Stimulated activated CD8-positive, alpha-beta memory T cell treated with anti-CD3 and anti-CD28 coated beads, Interleukin-12 subunit alpha, Interleukin-12 subunit beta, amount 100 ng/mL, for 1 hour (primary cell): ENCODE measurements around the gene PYROXD2.

Experiments used
- DNase-seq: peaks from one replicate; pipeline ENCODE4 v3.0.0-alpha.2; 2020; ENCODE audit warnings: low read depth

Gene PYROXD2

DNA sequence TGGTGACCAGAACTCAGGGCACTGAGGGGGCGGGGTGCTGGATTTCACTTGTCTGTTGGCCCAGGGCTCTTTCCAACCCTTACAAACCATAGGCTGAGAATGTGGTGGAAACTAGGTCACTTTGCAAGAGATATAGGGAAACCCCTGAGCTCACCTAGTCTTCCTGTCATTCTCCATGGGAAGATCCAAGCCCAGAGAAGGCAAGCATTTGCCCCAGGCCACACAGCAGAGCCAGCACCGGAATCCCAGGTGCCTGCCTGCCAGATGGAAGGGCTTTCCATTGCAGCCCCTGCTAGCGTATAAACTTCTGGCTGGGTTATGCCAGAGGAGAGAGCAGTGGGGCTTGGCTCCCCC lies 427 bp downstream of the PYROXD2 start:
- DNase-seq: no peak

DNA sequence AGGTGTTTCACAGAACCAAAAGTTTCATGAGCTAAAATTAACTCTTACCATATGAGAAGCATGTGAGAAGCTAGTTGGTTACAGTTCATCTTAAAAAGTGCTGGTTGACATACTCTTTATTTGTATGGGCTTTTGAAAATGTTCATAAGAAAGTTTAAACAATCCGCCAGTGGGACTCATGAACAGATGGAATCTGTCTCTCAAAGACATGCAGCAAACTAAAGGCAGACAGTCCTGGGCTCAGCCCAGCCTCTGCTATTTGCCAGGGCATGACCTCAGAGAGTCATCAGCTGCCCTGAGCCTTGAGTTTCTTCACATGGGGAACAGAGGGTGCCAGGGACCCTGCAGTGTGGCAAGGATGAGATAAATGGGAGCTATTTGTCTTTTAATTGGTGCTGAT lies 3.2 kb downstream of the PYROXD2 start:
- no peak for DNase-seq

DNA sequence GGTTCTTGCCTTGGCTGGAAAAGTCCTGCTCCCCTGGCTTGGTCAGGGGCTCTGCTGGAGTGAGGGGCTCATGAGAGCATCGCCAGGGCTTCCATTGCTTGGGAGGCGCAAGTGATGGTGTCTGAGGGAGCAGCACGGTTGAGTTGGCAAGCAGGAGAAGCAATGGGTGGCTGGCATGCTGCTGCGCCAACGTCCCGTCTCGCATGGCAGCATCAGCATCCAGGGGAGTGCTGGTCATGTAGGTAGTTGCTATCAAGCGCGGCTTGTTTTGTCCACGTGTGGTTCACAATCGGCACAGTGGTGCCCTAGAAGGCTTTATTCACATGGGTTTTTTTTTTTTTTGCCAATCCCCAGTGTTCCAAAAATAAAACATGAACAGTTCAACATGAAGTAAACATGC lies 3.8 kb downstream of the PYROXD2 start:
- no peak for DNase-seq

DNA sequence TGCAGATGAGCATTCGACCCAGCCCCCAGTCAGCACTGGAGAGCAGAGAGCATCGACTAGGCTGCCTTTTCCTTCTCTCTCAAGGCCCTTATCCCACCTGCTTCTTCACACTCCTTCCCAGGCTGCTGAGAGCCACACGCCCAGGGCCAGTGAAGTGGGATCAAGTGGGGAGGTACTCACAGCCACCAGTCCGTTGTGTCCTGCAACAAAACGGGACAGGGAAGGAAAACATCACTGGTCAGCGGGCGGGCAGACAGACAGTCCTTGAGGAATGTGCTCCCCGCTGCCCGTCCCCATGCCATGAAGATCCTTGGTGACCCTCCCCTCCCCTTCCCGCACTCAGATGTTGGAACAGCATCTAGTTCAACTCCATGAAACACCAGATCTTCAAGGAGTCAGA lies 4.2 kb downstream of the PYROXD2 start:
- no peak for DNase-seq

DNA sequence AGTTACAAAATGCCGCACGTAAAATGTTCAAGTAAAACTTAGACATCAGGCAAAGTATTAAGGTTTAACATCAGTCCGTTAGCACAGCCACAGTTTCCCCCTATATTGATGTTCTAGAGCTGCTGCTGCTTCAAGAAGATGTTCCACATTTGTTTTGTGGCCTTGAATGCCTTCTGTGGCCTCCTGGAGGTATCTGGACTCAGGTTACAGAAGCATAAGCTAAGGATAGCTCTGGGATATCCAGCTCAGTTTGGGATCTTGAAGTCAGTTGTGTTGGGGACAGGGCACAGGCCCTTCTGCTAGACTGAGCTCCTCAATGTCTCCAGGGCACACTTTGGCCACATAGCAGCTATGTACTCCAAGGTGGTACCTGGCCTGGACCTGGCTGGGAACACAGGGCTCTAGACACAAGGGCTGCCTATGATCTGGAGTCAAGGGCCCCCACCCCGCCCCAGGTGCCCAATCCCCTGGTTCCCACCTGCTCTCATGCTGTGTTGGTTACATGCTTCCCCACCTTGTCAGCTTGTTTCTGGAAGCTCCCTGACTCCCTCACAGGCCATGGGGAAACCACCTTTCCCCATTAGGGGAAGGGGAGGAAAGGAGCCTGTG lies 4.7 kb downstream of the PYROXD2 start:
- no peak for DNase-seq

DNA sequence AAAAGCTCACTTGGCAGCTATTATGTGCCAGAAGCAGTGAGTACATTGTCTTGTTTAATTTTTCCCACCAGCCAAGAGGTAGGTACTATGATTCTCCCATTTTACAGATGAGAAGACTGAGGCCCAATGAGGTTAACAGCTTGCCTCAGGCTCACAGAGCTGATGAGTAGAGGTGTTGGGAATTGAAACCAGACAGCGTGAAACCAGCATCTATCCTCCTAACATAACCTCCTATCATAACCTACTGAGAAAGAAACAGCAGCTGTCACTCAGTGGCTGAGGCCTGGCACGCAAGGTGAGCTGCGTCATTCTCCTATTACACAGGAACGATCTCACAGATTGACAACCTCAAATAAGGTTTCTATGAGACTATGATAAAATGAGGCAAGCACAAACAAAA lies 6.2 kb downstream of the PYROXD2 start:
- DNase-seq: no peak

DNA sequence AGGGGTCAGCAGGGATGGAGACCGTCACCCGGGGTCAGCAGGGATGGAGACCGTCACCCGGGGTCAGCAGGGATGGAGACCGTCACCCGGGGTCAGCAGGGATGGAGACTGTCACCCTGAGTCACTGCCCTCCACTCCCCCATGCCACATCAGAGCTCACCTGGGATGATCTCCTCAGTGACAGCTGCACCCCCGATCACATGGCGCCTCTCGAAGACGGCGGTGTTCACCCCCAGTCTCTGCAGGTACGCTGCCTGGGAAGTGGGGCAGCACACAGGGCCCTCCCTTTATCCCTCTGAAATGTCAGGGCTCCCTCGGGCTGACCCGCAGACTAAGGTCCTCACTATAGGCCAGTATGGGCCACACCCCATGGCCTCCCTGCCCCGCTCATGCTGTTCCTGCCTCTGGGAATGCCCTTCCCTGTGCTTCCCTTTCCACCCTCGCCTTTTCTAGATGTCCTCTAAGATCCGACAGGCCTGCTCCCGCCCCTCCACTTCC lies 7.2 kb downstream of the PYROXD2 start:
- no peak for DNase-seq

DNA sequence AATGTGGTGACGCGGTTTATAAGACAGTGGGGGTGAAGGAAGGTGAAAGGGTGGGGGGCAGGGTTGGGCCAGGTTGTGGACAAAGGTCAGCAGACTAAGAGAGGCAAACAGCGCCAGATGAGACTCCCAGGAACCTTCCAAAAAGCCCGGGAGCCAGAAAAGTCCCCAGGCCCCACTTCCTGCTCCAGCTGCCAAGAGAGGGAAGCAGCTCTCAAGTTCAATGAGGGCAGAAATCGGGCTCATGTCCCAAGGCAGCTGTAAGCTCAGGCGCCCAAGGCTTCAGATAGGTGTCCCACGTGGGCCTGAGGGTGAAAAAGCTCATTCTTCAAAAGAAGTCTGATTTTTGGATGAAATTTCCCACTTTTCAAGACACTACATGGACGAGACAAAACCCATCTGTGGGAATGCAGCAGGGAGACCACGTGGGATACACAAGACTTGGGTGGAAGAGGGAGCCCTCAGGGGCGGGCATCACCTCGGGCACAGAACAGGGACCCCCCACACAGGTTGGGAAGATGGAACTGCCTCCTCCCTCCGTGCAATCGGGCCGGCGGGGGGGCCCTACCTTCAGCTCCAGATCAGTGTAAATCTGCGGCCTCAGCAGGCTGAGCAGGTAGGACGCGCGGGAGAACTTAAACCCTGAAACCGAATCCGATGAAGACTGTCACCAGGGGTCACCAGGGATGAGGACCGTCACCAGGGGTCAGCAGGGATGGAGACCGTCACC lies 7.8 kb downstream of the PYROXD2 start:
- no peak for DNase-seq

DNA sequence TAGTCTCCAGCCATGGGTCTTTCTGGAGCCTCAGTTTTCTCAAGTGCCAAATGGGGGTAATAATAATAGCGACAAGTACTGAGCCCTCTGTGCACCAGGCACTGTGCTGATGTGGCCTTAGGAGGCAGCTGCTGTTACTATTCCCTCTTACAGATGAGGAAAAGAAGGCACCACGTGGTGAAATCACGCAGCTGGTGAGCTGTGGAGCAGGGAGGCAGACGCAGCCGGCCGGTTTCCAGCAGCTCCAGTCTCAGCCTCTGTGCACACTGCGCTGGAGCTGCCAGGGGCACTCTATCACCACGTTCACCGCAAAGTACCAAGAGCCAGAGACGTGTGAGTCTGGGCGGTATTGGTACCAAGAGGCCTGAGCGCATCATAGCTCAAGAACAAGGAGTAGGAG lies 9.6 kb downstream of the PYROXD2 start:
- DNase-seq: no peak

DNA sequence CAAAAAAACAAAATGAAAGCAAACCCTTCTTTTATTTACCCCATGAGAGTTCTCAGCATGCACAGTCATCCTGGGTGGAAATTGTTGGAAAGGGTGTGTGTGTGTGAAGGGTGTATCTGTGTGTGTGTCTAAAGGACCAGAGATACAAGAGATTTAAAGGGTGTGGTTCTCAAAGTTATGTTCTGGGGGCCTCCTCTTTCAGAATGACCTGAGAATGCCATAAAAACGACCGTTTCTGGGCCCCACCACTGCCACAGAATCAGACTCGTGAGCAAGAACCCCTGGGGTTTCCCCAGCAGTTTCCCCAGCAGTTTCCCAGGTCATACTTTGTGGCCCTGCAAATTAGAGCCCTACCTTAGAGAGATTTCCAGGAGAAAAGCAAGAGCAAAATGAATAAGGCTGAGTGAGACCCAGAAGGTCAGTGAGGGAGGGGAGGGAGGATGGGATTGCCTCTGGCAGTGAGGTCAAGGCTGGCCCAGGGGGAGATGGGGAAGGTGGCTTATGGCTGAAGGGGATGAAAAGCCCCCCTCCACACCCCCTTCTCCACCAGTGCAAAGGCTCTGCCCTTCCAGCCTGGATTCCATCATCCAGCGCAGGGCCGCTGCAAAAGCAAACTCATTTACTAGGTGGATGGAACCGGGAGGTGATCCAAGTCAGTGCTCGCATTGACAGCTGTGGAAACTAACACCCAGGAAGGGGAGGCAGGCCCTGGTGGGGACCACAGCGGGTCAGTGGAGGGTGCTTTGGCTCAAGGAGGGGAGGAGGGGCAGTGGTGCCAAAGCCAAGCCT lies 10.2 kb downstream of the PYROXD2 start:
- DNase-seq: no peak

DNA sequence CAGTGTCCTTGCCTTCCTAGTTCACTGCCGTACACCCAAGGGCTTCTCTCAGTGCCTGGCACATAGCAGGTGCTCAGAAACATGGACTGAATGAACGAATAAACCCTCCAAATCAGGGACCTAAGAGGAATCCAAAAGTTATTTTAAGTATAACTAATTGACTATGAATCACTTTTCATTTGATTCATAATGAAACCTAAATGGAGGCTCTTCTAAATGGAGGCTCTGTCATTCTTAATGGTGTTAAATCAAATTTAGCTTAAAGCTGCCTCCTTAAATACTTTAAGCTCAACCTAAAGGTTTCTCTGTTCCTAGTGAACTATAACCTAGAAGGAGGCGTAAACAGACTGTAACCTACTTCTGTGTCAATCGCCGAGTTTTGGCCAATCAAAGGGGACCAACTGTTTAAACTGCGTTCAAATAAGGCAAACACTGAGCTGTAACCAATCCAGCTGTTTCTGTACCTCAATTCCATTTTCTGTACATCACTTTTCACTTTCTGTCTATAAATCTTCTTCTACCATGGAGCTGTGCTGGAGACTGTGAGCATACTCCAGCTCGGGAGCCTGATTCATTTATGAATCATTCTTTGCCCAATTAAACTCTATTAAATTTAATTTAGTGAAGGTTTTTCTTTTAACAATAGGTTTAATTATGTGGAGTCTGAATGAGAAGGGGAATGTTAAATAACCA lies 11.0 kb downstream of the PYROXD2 start:
- DNase-seq: no peak

DNA sequence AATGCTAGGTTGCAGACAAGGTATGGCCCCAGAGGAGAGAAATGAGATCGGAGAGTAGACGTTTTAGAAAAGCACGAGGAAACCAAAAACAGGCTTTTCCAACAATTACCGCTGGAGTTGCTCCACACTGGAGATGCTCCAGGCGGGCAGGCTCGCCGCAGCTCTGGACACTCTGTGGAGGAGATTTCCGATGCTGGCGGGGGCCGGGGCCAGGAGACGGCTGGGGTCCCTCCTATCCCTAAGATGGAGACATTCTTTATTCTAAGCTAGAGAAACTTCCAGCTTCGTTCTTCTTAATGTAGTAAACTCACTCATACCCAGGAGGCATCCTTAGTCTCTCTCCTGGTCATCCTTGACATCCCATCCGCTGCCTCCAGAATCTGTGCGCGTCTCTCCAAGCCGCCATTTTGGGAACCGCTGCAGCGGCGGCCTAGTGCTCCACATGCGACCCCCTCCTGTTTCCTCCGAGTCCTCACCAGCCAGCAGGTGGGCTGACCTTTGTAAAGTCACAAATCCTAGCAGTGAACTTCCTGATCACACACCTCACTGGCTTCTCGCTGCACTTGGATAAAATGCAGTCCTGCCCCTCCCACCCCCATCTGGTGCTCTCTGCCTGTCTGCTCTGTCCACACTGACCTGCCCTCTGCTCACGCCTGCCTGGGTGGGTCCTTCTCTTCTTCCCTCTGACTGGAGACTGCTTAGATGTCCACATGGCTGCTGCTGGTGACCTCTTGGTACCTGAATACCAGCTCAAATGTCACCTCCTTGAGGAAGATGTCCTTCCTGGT lies 11.9 kb downstream of the PYROXD2 start:
- no peak for DNase-seq

DNA sequence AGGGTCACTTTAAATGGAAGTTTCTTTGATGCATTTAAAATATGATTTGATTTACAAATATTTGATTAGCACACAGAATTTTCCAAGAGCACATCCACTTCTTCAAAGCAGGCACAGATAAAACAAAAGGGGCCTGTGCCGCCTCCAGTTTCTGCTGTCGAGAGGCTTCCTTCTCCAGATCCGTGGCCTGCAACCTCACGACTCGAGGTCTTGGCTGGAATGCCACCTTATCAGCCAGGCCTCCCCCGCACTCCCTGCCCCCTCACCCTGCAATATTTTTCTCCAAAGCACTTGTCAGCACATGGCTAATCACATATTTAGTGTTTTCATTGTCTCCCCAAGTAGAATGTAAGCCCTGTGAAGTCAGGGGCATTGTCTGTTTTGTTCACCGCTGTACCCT lies 12.5 kb downstream of the PYROXD2 start:
- no peak for DNase-seq

DNA sequence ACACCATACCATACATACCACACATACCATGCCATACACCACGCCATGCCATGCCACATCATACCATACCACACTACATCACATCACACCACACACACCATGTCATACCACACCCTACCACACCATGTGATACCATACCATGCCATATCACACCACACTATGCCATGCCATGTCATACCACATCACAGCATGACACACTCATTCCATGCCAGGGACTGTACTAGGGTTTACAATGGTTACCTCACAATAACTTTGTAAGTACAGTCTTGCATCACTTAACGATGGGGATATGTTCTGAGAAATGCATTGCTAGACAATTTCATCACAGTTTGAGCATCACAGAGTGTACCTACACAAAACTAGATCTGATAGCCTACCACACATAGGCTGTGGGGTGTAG lies 14.5 kb downstream of the PYROXD2 start:
- DNase-seq: no peak

DNA sequence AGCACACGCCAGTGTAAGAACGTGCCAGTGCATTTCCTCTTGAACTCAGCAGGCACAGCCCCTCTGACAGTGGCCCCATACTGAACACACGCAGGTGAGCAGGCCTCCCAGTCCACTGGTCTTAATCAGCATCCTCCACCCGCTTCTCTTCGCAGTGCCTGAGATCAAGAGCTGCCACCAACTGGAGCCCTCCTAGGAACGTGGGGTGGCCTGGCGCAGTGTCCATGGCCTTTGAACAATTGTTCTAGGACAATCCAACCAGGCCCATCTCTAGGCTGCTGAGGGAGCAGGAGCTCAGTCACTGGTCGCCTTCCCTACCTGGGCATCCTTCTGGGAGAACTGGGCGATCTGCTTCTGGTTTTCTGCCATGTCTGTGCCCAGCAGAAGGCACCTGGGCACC lies 15.2 kb downstream of the PYROXD2 start:
- no peak for DNase-seq

DNA sequence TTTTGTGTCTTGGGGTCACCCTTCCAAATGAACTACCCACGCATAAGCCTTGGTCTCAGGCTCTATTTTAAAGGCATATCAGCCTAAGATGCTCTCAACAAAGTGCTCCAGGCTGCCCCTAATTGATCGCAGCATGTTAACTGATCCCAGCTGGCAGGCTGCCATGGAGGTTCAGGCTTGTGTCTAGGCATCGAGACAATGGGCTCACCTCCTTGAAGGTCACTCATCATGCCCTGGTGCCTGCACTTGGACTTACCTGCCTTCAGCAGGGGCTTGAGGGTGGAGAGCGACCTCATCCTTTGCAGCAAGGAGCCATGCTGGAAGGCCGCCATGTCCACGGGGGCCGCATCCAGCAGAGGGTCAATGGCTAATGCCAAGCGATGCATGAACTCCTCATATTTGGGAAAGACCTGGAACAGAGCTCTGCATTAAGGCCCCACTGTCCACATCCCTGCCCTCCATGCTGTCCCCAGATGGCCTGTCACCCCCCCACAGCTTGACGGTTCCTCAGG lies 17.8 kb downstream of the PYROXD2 start:
- no peak for DNase-seq

DNA sequence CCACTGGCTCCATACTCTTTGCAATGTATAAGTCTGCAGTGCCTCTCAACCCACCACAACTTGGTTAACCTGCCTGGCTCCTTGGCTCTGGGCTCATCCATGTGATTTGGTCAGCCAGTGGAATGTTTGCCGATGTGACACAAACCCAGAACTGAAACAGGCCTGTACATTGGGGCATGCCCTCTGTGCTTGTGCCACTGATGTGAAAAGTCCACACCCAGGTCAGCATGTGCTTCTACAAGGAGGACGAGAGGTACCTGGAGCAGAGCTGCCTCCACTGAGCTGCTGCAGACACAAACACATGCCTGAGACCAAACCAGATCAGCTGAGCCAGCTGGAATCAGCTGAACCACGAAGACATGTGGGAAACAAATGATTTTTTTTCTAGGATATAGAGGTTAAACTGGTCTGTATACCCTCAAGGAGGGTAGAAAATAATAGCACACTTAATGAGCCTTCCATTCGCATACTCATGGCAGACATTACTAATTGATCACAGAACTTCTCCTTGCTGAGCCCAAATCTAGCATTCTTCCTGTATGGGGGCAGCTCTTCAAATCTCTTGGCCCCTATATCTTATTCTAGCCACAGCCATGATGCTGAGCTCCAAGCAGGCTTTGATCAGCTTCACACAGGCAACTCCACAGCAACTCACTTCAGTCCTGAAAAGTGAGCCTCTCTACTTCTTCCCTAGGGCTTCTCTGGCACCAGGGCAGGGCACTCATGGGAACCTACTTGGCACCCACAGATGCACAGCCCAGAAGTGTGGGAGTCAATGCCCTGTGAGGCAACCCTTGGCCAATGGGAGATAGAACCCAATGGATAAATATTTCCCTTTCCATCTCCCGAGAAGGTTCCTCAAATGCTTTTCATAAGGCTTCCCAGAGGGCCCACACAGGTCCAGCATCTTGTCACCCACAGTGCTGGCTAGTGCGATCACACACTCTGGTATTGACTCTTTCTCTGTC lies 18.6 kb downstream of the PYROXD2 start:
- DNase-seq: no peak

DNA sequence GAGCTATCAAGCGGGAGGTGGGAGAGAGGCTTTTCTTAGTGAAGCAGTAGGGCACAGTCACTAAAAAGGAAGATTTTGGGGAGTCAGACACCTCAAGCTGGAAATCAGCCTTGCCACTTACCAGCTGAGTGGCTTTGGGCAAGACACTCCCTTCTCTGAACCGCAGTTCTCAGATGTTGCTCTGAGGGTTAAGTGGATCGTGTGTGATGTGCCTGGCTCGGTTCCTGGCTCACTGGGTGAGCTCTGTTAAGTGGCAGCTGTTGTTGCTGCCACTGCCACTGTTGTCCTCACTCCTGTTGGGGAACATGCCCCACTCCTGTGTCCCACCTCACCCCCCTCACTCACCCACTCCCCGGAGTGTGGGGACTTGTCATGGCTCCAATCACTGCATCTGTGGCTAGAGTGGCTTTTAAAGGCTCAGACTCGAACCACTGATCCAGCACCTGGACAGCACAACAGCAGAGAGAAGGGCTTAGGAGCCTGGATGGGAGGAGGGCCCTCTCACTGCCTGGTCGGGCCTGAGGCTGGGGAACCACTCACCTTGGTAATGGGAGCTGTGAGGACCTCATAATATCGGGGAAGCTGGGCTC lies 20.0 kb downstream of the PYROXD2 start:
- no peak for DNase-seq

DNA sequence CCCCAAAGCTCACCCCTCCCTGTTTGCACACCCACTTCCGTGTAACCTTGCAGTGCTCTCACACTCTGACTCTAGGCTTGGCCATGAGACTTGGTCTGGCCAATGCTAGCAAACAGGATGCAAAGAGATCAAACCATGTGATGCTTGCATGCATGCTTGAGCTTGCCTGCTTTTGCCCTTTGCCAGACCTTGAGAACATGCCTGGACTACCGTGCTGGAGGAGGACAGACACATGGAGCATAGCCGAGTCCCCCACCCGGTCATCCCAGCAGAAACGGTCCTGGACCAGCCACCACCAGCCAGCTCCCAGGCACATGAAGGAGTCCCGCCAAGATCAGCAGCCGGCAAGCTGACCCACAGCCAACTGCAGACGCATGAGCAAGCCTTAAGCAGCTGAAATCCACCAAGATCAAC lies 23.4 kb downstream of the PYROXD2 start:
- DNase-seq: no peak

DNA sequence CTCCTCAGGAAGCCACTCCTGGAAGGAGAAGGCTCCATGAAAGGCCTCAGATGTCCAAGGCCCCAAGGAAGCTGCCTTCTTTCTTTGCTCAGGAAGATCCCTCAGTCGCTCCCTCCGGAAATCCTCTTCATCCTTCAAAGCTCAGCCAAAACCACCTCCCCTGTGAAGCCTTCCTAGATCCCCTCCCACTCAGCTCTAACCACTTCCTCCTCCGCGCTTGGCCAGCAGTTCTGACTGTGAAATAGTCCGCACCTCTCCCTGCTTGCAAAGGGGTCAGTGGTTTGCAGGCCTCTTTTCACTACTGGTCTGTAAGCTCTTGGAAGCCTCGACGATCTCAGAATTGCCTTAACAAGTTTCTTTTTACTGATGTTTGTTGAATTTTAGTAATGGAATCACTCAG lies 23.9 kb downstream of the PYROXD2 start:
- no peak for DNase-seq
